OCI-LY7 (cell line): ENCODE data around the gene CFAP70.

Source experiments
- CTCF ChIP-seq: fragments of 200-600 bp; sonication (generic); conservative IDR thresholded peaks from 2 replicates; pipeline ENCODE4 v1.5.1; 2014; ENCODE audit warnings: mild to moderate bottlenecking, antibody characterized with exemption, low read length, moderate library complexity, mixed read lengths
- EZH2phosphoT487 ChIP-seq: fragments of 200-600 bp; sonication (generic); IDR thresholded peaks from 2 replicates; pipeline ENCODE4 v1.6.1; 2018; ENCODE audit warnings: low read depth, borderline replicate concordance, mild to moderate bottlenecking, mixed run types, antibody characterized with exemption, low read length, moderate library complexity, mixed read lengths

- TF ChIP-seq CTCF (no peak), EZH2phosphoT487 (no peak)
Measured at GRCh38 chr10:73262105-73262730, 96.4 kb downstream of the CFAP70 start.
